ENCODE measurements around the gene PLCB4.

- no peak for TF ChIP-seq CTCF (IDR thresholded peaks at IDR 0.05)
- no peak for TF ChIP-seq POLR2A (IDR thresholded peaks at IDR 0.05)
Measured at GRCh38 chr20:9163251-9163650, 94.4 kb downstream of the PLCB4 start.

Measured in adrenal gland (tissue), 5 donors.